AG04449 (cell line): ENCODE results near the gene OBSCN.

ENCODE experiments used
- CTCF ChIA-PET: fragments of 350-600 bp; formaldehyde crosslinking; extraction: SDS; loops from one replicate; lab custom pipeline; 2021; ENCODE audit warnings: antibody characterized with exemption; lab: Yijun Ruan, JAX
- POLR2A ChIA-PET: fragments of 400-600, 350-600 bp; formaldehyde crosslinking; extraction: SDS; loops from one replicate; lab custom pipeline; 2020; ENCODE audit warnings: antibody characterized with exemption, inconsistent platforms; lab: Yijun Ruan, JAX
- DNase-seq: peaks from one replicate; pipeline ENCODE4 v3.0.0-alpha.2; 2010; ENCODE audit warnings: low read depth, low spot score
- H3K4me3 ChIP-seq: 2 replicates; pipeline ENCODE4 v1.5.1; 2011; ENCODE audit warnings: low read depth, mild to moderate bottlenecking, control low read depth, low read length
- CTCF ChIP-seq: IDR thresholded peaks from one replicate; pipeline ENCODE4 v1.5.1; 2011; ENCODE audit warnings: mild to moderate bottlenecking, moderate library complexity, low read length, control low read depth, inconsistent platforms; ENCODE audit not compliant: insufficient read depth; ENCODE audit errors: missing control alignments

Gene OBSCN

DNA sequence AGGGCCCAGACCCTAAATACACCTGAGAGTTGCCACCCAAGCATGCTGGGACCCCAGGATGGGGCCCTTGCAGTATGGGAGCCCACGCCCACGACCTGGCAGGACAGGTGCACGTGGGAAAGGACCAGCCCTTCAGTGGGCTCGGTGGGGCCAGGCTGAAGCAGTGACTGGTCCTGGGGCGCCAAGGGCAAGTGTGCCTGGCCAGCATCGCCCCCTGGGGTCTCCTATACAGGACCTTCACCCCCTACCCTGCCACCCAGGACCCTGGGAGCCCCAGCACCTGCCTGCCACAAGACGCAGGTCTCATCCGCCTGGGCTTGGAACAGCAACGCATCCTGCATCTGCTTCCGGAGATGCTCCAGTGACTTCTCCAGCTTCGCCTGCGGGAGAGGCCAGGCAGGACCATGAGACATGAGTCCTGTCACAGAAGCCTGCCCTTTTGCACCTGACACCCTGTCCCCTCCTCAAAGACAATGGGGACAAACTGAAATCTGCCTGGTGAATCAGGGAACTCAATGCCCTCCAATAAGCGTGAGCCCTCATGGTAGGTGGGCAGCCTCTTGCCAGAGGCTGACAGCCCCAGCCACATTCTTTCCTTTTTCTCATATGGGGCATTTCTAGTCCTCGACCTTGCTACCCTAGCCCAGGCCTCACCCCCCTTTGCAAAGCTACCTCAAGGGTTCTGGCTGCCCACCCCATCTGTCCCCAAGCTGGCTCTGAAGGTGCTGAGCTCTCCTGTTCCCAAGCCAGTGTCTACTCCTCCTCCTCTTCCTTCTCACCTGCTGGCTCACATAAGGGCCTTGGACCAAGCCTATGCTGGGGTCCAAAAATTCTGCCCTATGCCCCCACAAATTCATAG is 194.2 kb downstream of the OBSCN start:
- POLR2A ChIA-PET, result no interaction called here
- DNase-seq, result no peak
- H3K4me3 ChIP-seq, result no peak overlapping the region
- no peak for TF ChIP-seq CTCF
- CTCF ChIA-PET, result interaction anchor here (4.5 kb wide), 1 partner anchor 8 kb away, joined by 37 read pairs; no protein-coding TSS in a partner anchor

DNA sequence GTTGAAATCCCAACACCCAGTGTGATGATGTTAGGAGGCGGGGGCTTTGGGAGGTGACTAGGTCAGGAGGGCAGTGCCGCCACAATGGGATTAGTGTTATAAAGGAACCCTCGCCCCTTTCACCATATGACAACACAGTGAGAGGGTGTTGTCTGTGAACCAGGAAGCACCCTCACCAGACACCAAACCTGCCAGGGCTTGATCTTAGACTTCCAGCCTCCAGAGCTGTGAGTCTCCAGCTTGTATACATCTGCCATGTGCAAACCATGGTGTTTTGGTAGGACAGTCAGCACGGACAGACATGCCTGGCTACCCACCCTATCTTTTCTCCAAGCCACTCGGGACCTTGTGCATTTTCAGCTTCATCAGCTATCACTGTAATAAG is 194.8 kb downstream of the OBSCN start:
- no peak overlapping the region for H3K4me3 ChIP-seq
- ChIA-PET POLR2A (no interaction called here), CTCF (interaction anchor here (4.5 kb wide), 1 partner anchor 9 kb away, joined by 37 read pairs; no protein-coding TSS in a partner anchor)
- DNase-seq, result no peak
- no peak for TF ChIP-seq CTCF

- CTCF ChIA-PET, result interaction anchor here (4.5 kb wide), 1 partner anchor 10 kb away, joined by 37 read pairs; no protein-coding TSS in a partner anchor
Measured at GRCh38 chr1:228403231-228403631, 195.4 kb downstream of the OBSCN start.

DNA sequence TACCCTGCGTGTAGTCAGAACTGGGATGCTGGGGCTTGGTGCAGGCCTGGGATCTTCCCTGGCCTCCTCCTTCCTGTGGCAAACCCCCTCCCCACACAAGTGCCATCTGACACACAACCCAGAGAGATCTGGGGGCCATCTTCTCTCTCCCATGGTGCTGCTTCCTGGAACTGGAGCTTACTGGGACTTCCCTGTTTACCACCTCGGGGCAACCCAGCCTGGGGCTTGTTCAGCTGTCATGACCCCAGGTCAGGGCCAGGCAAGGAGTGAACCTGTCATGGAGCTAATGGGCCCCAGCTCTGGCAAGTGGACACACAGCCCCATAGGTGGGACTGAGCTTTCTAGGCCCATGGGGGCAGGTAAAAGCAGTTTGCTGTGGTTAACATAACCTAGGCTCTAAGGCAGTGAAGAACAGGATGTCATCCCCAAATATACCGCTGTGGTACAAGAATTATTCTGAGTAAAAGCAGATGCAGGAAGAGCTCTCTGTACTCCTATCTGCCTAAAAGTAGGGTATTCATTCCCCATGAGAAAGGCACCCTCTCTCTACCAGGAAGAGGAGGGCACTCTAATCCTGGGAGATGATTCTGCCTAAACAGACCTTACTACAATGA is 196.4 kb downstream of the OBSCN start:
- no peak for TF ChIP-seq CTCF
- no peak for DNase-seq
- ChIA-PET CTCF (interaction anchor here (4.5 kb wide), 1 partner anchor 11 kb away, joined by 37 read pairs; no protein-coding TSS in a partner anchor), POLR2A (no interaction called here)
- no peak overlapping the region; the same call in 1 of the 2 replicates for H3K4me3 ChIP-seq

More at GRCh38 chr1:228403231-228403631, 195.4 kb downstream of the OBSCN start:
- POLR2A ChIA-PET, result no interaction called here
- H3K4me3 ChIP-seq, result no peak overlapping the region
- DNase-seq, result no peak
- TF ChIP-seq CTCF, result no peak

DNA sequence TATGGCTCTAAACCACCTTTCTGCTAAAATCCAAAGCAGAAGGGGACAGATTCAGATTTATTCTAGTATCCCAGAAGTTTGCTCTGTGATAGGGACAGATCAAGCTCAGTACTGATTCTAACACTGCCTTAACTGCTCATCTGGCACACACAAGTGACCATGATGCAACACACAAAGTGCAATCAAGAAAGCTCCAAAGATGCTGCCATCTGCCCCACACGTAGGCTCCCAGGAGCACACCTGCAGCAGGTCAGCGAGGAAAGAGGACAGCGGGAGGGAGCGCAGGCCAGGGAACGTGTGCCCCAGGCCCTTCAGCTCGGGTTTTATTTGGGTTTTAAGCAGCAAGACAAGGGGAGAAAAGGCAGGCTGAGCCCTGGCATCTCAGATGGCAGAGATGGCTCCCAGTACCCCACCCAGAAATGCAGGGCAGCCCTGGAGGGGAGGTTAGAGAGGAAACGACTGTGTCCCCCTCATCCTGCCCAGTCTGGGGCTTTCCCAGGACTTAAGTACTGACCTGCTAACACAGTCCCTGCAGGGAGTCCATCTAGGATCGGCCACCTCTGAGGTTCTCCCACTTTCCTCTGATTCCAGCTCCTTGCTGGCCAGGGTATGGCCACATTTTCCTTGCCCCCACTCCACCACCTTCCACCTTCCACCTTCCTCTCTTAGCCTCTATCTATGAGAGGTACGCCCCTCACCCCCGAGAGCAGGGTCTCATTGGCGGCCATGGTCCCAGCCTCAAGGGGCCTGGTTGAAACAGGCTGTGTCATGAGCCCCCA is 197.5 kb downstream of the OBSCN start:
- peak overlapping the region; percentile 91 for H3K4me3 ChIP-seq
- ChIA-PET CTCF (interaction anchor here (0.7 to 4.5 kb wide), 6 partner anchors 10 to 1110 kb away, joined by 3 to 37 read pairs (median 4); no protein-coding TSS in a partner anchor), POLR2A (interaction anchor here (0.7 to 1.1 kb wide), 2 partner anchors 35 to 240 kb away, joined by 3 to 4 read pairs; partner anchors contain the start of gene IBA57)
- no peak for DNase-seq
- no peak for TF ChIP-seq CTCF
